Measurements from ENCODE around the gene NPAS3. TPM values are rescaled to one million over a fixed set of nuclear protein-coding genes. Genes with fewer than 3 reads are reported as not detected.

The NPAS3 gene
- total and polyA plus RNA-seq, 2 of the 13 experiments (the other 11 are each of a cell fraction or from before 2014, with no cell fraction given), result not detected

- TF ChIP-seq ATF7 (IDR thresholded peaks at IDR 0.05), result no peak
- no peak for TF ChIP-seq ATF7 (CRISPR knock-in tag; IDR thresholded peaks at IDR 0.05)
Measured at GRCh38 chr14:33730156-33730555, 791.5 kb downstream of the NPAS3 start (continued).

- in situ Hi-C loops (cut with HindIII; ENCODE audit: extremely low pct_ligation_motif_present, low pct_unique_long_range_greater_than_20kb) (no loop called here), intact Hi-C loops (cut with micrococcal nuclease; ENCODE audit: unreplicated experiment) (no loop called here)
- Histone ChIP-seq H3K4me3 (replicated peaks in 1 of 3; ENCODE audit: insufficient read depth in 1 of 3, low read depth in 2 of 3, low read length in 3 of 3) (no peak overlapping the region), H3K27me3 (ENCODE audit: control insufficient read depth in 1 of 2, insufficient read depth in 2 of 2, low read length in 2 of 2) (peaks cover 2 to 8% of the 10 kb centered on the region in 2 experiments; a peak in 2 of 5 replicates), H3K4me1 (ENCODE audit: insufficient read depth, low read length) (no peaks in the 10 kb centered on the region), H2AFZ (ENCODE audit: low read length) (no peak overlapping the region), H3K36me3 (replicated peaks in 1 of 2; ENCODE audit: control insufficient read depth in 1 of 2, insufficient read depth in 2 of 2, low read length in 2 of 2) (no peaks in the 10 kb centered on the region), H3K9ac (ENCODE audit: insufficient read depth, low read depth, low read length) (no peak overlapping the region), H4K20me1 (ENCODE audit: insufficient read depth, low read length) (no peaks in the 10 kb centered on the region), H3K4me2 (ENCODE audit: low read depth, low read length) (no peak overlapping the region), H3K79me2 (ENCODE audit: insufficient read depth, low read length) (no peaks in the 10 kb centered on the region), H3K27ac (ENCODE audit: extremely low read length, insufficient read depth, low read length) (no peak overlapping the region), H3K9me3 (ENCODE audit: low read length) (no peaks in the 10 kb centered on the region)
- no peak for ATAC-seq
- 16% methylated on average over 7 of the region's 7 CpGs for WGBS (ENCODE audit: low lambda C conversion rate)
- CTCF ChIA-PET (ENCODE audit: low intra/inter-chr PET ratio, low total read pairs), result no interaction called here
- FAIRE-seq, result no peak
- BruUV-seq (replicated peaks), result no TSS peak
- DNase-seq (ENCODE audit: low spot score), result no peak
- POLR2A ChIA-PET, result no interaction called here
- no peak for TF ChIP-seq CENPX (CRISPR knock-in tag; IDR thresholded peaks at IDR 0.05)
- TF ChIP-seq ATM (IDR thresholded peaks at IDR 0.05; ENCODE audit: borderline replicate concordance), result no peak
- no peak for TF ChIP-seq SMAD3 (CRISPR knock-in tag; IDR thresholded peaks at IDR 0.05)
- no peak for TF ChIP-seq ZNF101 (CRISPR knock-in tag; IDR thresholded peaks at IDR 0.05; ENCODE audit: borderline replicate concordance, low read depth)
- no peak for TF ChIP-seq EHMT2 (IDR thresholded peaks at IDR 0.05; ENCODE audit: borderline replicate concordance, low read depth, low read length)
- TF ChIP-seq ZNF276 (CRISPR knock-in tag; IDR thresholded peaks at IDR 0.05; ENCODE audit: low read depth), result no peak
- no peak for TF ChIP-seq ZNF816 (CRISPR knock-in tag; IDR thresholded peaks at IDR 0.05; ENCODE audit: borderline replicate concordance)
- no peak for TF ChIP-seq CAMTA2 (CRISPR knock-in tag; IDR thresholded peaks at IDR 0.05; ENCODE audit: borderline replicate concordance)
- no peak for TF ChIP-seq EP300 (IDR thresholded peaks at IDR 0.05; ENCODE audit: low read depth in 2 of 2, low read length in 2 of 2)
- TF ChIP-seq EP300 (CRISPR knock-in tag; IDR thresholded peaks at IDR 0.05; ENCODE audit: borderline replicate concordance), result no peak
- no peak for TF ChIP-seq SP5 (CRISPR knock-in tag; IDR thresholded peaks at IDR 0.05; ENCODE audit: borderline replicate concordance, low read depth)
- TF ChIP-seq ZNF577 (CRISPR knock-in tag; IDR thresholded peaks at IDR 0.05; ENCODE audit: borderline replicate concordance, low read depth), result no peak
- TF ChIP-seq RFX1 (IDR thresholded peaks at IDR 0.05), result no peak
- TF ChIP-seq TEAD2 (CRISPR knock-in tag; IDR thresholded peaks at IDR 0.05), result no peak
- TF ChIP-seq KLF12 (CRISPR knock-in tag; IDR thresholded peaks at IDR 0.05; ENCODE audit: borderline replicate concordance), result no peak
Measured at GRCh38 chr14:33732175-33732574, 793.5 kb downstream of the NPAS3 start.

Data from HepG2 (cell line).